ENCODE measurements around the gene DGCR2.

GRCh38 chr22:19065298-19065859 is 56.8 kb downstream of the DGCR2 start:
- TF ChIP-seq CTCF (conservative IDR thresholded peaks at IDR 0.05; ENCODE audit: low read depth, low read length): no peak
- no peak for TF ChIP-seq EZH2 (IDR thresholded peaks at IDR 0.05; ENCODE audit: borderline replicate concordance, low read depth, low read length, poor library complexity, severe bottlenecking)
